B cell (primary cell): ENCODE measurements around the gene FREM2. TPM values are rescaled to one million over a fixed set of nuclear protein-coding genes. Genes with fewer than 3 reads are reported as not detected.

Source experiments
- ATAC-seq: fragments of 200-7000 bp; cut with Tn5 transposase; one replicate; pipeline ENCODE4 v1.10.0; 2021; ENCODE audit warnings: low read depth, mild to moderate bottlenecking, moderate number of reproducible peaks, moderate library complexity
- CTCF ChIA-PET: fragments of 350-600 bp; sonication (Branson Sonifier 250); formaldehyde crosslinking; loops from one replicate; lab custom pipeline; 2021; ENCODE audit warnings: antibody characterized with exemption, inconsistent platforms; lab: Charles Lee
- POLR2A ChIA-PET: fragments of 350-600 bp; sonication (Branson Sonifier 250); formaldehyde crosslinking; loops from one replicate; lab custom pipeline; 2021; ENCODE audit warnings: antibody characterized with exemption; lab: Charles Lee
- DNase-seq: peaks from one replicate; pipeline ENCODE4 v3.0.0; 2013
- H2AFZ ChIP-seq: 2 replicates; pipeline ENCODE4 v1.6.1; 2012; ENCODE audit warnings: mild to moderate bottlenecking, low read depth, low read length; ENCODE audit not compliant: insufficient read depth, poor library complexity, severe bottlenecking
- H3K27ac ChIP-seq, 2 donors: 1 replicate in 1 of 2; 2 replicates in 1 of 2; pipeline ENCODE4 v1.5.1; 2012 to 2013; ENCODE audit warnings: low read length in 2 of 2, mild to moderate bottlenecking in 2 of 2, moderate library complexity in 1 of 2
- H3K27me3 ChIP-seq, 4 experiments: fragments of 200-600 bp in 1 of 4; sonication (generic) in 1 of 4; replicated peaks in 1 of 4; 1 replicate in 2 of 4; 2 replicates in 2 of 4; pipeline versions ENCODE4 v1.6.1 to v1.7.0; 2013 to 2016; ENCODE audit warnings: low read length in 3 of 4, mild to moderate bottlenecking in 2 of 4, mixed read lengths in 1 of 4, moderate library complexity in 1 of 4; ENCODE audit not compliant: insufficient read depth in 4 of 4, control insufficient read depth in 3 of 4; ENCODE audit errors: control extremely low read depth in 1 of 4
- H3K36me3 ChIP-seq, 2 experiments: replicated peaks in 1 of 2; 1 replicate in 1 of 2; 2 replicates in 1 of 2; pipeline versions ENCODE4 v1.6.1 to v1.7.1; 2013; ENCODE audit warnings: low read length in 1 of 2; ENCODE audit not compliant: insufficient read depth in 2 of 2, control insufficient read depth in 1 of 2; ENCODE audit errors: control extremely low read depth in 1 of 2, extremely low read depth in 1 of 2
- H3K4me1 ChIP-seq, 2 donors: fragments of 200-600 bp in 1 of 2; sonication (generic) in 1 of 2; 1 replicate in 1 of 2; 2 replicates in 1 of 2; pipeline versions ENCODE4 v1.5.1 to v1.6.1; 2013 to 2017; ENCODE audit warnings: low read length in 2 of 2; ENCODE audit not compliant: control insufficient read depth in 2 of 2, insufficient read depth in 2 of 2
- H3K4me2 ChIP-seq: replicated peaks from 2 replicates; pipeline ENCODE3; 2012; ENCODE audit warnings: mild to moderate bottlenecking, low read depth, low read length; ENCODE audit not compliant: poor library complexity, severe bottlenecking
- H3K4me3 ChIP-seq, 5 experiments: fragments of 200-600 bp in 1 of 5; sonication (generic) in 1 of 5; 1 replicate in 3 of 5; 2 replicates in 2 of 5; pipeline versions ENCODE4 v1.5.1 to v1.7.0; 2011 to 2016; ENCODE audit warnings: low read length in 4 of 5, mild to moderate bottlenecking in 4 of 5, low read depth in 2 of 5, control low read depth in 1 of 5, moderate library complexity in 1 of 5; ENCODE audit not compliant: insufficient read depth in 1 of 5; ENCODE audit errors: control extremely low read depth in 1 of 5, extremely low read depth in 1 of 5
- H3K79me2 ChIP-seq: fragments of 200-600 bp; sonication (generic); one replicate; pipeline ENCODE4 v1.6.0; 2016; ENCODE audit warnings: low read length; ENCODE audit not compliant: control insufficient read depth, insufficient read depth
- H3K9ac ChIP-seq: fragments of 200-600 bp; sonication (generic); 2 replicates; pipeline ENCODE4 v1.6.1; 2017; ENCODE audit warnings: mild to moderate bottlenecking, low read length, moderate library complexity
- H3K9me3 ChIP-seq, 3 donors: one replicate each; pipeline versions ENCODE4 v1.6.1 to v1.7.1; 2013; ENCODE audit warnings: low read length in 2 of 3; ENCODE audit not compliant: control insufficient read depth in 2 of 3, insufficient read depth in 1 of 3; ENCODE audit errors: control extremely low read depth in 1 of 3
- H4K20me1 ChIP-seq: 2 replicates; pipeline ENCODE4 v1.6.0; 2012; ENCODE audit warnings: mild to moderate bottlenecking, low read length; ENCODE audit not compliant: insufficient read depth, control insufficient read depth, poor library complexity, severe bottlenecking
- H3K27ac Mint-ChIP-seq: one replicate; pipeline ENCODE4 v1.8.0; 2021; ENCODE audit warnings: mixed read lengths
- H3K27me3 Mint-ChIP-seq: one replicate; pipeline ENCODE4 v1.8.0; 2021; ENCODE audit warnings: mixed read lengths
- H3K4me1 Mint-ChIP-seq: one replicate; pipeline ENCODE4 v1.8.0; 2021; ENCODE audit warnings: mixed read lengths
- H3K4me3 Mint-ChIP-seq: one replicate; pipeline ENCODE4 v1.8.0; 2021; ENCODE audit warnings: mixed read lengths
- H3K9me3 Mint-ChIP-seq: one replicate; pipeline ENCODE4 v1.8.0; 2022; ENCODE audit warnings: mixed read lengths; ENCODE audit not compliant: insufficient read depth
- CTCF ChIP-seq: fragments of 200-600 bp; IDR thresholded peaks from one replicate; pipeline ENCODE4 v1.8.0; 2022; ENCODE audit warnings: antibody characterized with exemption, mild to moderate bottlenecking
- EZH2 ChIP-seq: IDR thresholded peaks from 2 replicates; pipeline ENCODE4 v1.6.1; 2012; ENCODE audit warnings: borderline replicate concordance, low read depth, mild to moderate bottlenecking, moderate library complexity, low read length; ENCODE audit not compliant: insufficient read depth, poor library complexity, severe bottlenecking
- WGBS: methylation state at CpG from one replicate; pipeline ENCODE4 v1.1.5; 2013; ENCODE audit warnings: missing lambda C conversion rate; ENCODE audit not compliant: insufficient coverage; 5-methylcytosine and 5-hydroxymethylcytosine counted together
- intact Hi-C: fragments of 100-400 bp; cut with micrococcal nuclease; formaldehyde crosslinking; loops from one replicate; pipeline ENCODE4 v1.10.0; 2022
- polyA plus RNA-seq: library from polyadenylated mRNA; depleted of rRNA; stranded (reverse); fragments of >200 nt; gene quantifications from 2 replicates; pipeline ENCODE4 v1.2.3, GENCODE V29; 2012
- total RNA-seq, 2 donors: library from RNA; stranded (reverse); fragments of 120-200 nt in 1 of 2; gene quantifications; 1 replicate in 1 of 2; 2 replicates in 1 of 2; pipeline versions ENCODE4 v1.2.3 to v1.2.4, GENCODE V29; 2013 to 2022

FREM2 gene
- total and polyA plus RNA-seq, 2 donors (not counting 1 experiment from before 2014, with no cell fraction given) = not detected

- H3K9me3 Mint-ChIP-seq = no peaks in the 10 kb centered on the region
- no peaks in the 10 kb centered on the region for H3K4me1 Mint-ChIP-seq
- H3K27ac ChIP-seq = no peak overlapping the region
- H3K4me2 ChIP-seq = no peak overlapping the region
- no peak overlapping the region for H3K4me3 Mint-ChIP-seq
- no peaks in the 10 kb centered on the region for H4K20me1 ChIP-seq
- no peak for ATAC-seq
- no peak overlapping the region for H3K27ac Mint-ChIP-seq
- ChIA-PET POLR2A (no interaction called here), CTCF (interaction anchor here (1.7 kb wide), 1 partner anchor 13 kb away, joined by 4 read pairs; no protein-coding TSS in a partner anchor)
- no peaks in the 10 kb centered on the region for H3K9me3 ChIP-seq
- H3K4me1 ChIP-seq = no peaks in the 10 kb centered on the region
- intact Hi-C loops = no loop called here
- H3K79me2 ChIP-seq = no peaks in the 10 kb centered on the region
- H2AFZ ChIP-seq = no peak overlapping the region
- H3K27me3 ChIP-seq = no peaks in the 10 kb centered on the region
- H3K27me3 Mint-ChIP-seq = peaks cover 16% of the 10 kb centered on the region
- DNase-seq = no peak
- no peak overlapping the region for H3K4me3 ChIP-seq
- TF ChIP-seq EZH2 (no peak), CTCF (no peak)
- no peaks in the 10 kb centered on the region for H3K36me3 ChIP-seq
- 83% methylated on average over 4 of the region's 4 CpGs for WGBS
- no peak overlapping the region for H3K9ac ChIP-seq
Observed at GRCh38 chr13:38888309-38888708, 201.4 kb downstream of the FREM2 start.

- H3K9me3 ChIP-seq = no peaks in the 10 kb centered on the region
- ATAC-seq (no peak), DNase-seq (no peak)
- no peak overlapping the region for H3K9ac ChIP-seq
- H4K20me1 ChIP-seq = no peaks in the 10 kb centered on the region
- no peak overlapping the region for H3K27ac ChIP-seq
- POLR2A ChIA-PET = no interaction called here
- intact Hi-C loops = no loop called here
- H3K27me3 ChIP-seq = no peaks in the 10 kb centered on the region
- CTCF ChIA-PET = no interaction called here
- H3K36me3 ChIP-seq = no peaks in the 10 kb centered on the region
- H3K4me3 Mint-ChIP-seq = no peak overlapping the region
- no peak for TF ChIP-seq CTCF
- no peaks in the 10 kb centered on the region for H3K4me1 ChIP-seq
- H3K9me3 Mint-ChIP-seq = no peaks in the 10 kb centered on the region
- no peaks in the 10 kb centered on the region for H3K79me2 ChIP-seq
- H2AFZ ChIP-seq = no peak overlapping the region
- H3K27ac Mint-ChIP-seq = no peak overlapping the region
- peaks cover 5% of the 10 kb centered on the region for H3K27me3 Mint-ChIP-seq
- H3K4me2 ChIP-seq = no peak overlapping the region
- WGBS = 86% methylated on average over 1 of the region's 1 CpG
- H3K4me1 Mint-ChIP-seq = no peaks in the 10 kb centered on the region
- H3K4me3 ChIP-seq = no peak overlapping the region
Observed at GRCh38 chr13:38895075-38895474, 208.2 kb downstream of the FREM2 start.
